Liver (tissue), 9 donors: ENCODE measurements around the gene MMP25. TPM values are rescaled to one million over a fixed set of nuclear protein-coding genes. Genes with fewer than 3 reads are reported as not detected.
"Not testable (repeated sequence)": the region's sequence is repeated elsewhere in the genome, so short reads cannot be mapped to it uniquely, and the experiment has no call there.

ENCODE experiments used
- DNase-seq: peaks from one replicate; pipeline ENCODE4 v3.0.0-alpha.2; 2017; ENCODE audit warnings: low spot score
- H3K27ac ChIP-seq, 2 donors: one replicate each; pipeline ENCODE4 v1.7.0; 2013; ENCODE audit warnings: inconsistent platforms in 2 of 2, low read length in 2 of 2, control low read depth in 1 of 2, low read depth in 1 of 2, mild to moderate bottlenecking in 1 of 2
- H3K27me3 ChIP-seq, 4 donors: one replicate each; pipeline versions ENCODE4 v1.6.1 to v1.7.0; 2013; ENCODE audit warnings: low read length in 3 of 4, inconsistent platforms in 1 of 4, mild to moderate bottlenecking in 1 of 4, moderate library complexity in 1 of 4; ENCODE audit not compliant: control insufficient read depth in 4 of 4, insufficient read depth in 4 of 4
- H3K36me3 ChIP-seq, 4 donors: one replicate each; pipeline versions ENCODE4 v1.6.1 to v1.7.0; 2013; ENCODE audit warnings: low read length in 3 of 4, mild to moderate bottlenecking in 3 of 4, low read depth in 1 of 4, moderate library complexity in 1 of 4; ENCODE audit not compliant: control insufficient read depth in 4 of 4, insufficient read depth in 3 of 4
- H3K4me1 ChIP-seq, 4 donors: one replicate each; pipeline versions ENCODE4 v1.6.1 to v1.7.0; 2013; ENCODE audit warnings: low read length in 3 of 4, mild to moderate bottlenecking in 3 of 4, moderate library complexity in 1 of 4; ENCODE audit not compliant: control insufficient read depth in 4 of 4, insufficient read depth in 4 of 4
- H3K4me3 ChIP-seq, 3 donors: one replicate each; pipeline versions ENCODE4 v1.6.1 to v1.7.0; 2013; ENCODE audit warnings: low read length in 3 of 3, control low read depth in 1 of 3, low read depth in 1 of 3, mild to moderate bottlenecking in 1 of 3
- H3K9ac ChIP-seq, 2 donors: one replicate each; pipeline ENCODE4 v1.7.0; 2013; ENCODE audit warnings: low read length in 2 of 2, mild to moderate bottlenecking in 2 of 2, moderate library complexity in 2 of 2, control low read depth in 1 of 2, low read depth in 1 of 2
- H3K9me3 ChIP-seq, 4 donors: one replicate each; pipeline versions ENCODE4 v1.6.1 to v1.7.0; 2013; ENCODE audit warnings: low read length in 3 of 4; ENCODE audit not compliant: control insufficient read depth in 4 of 4
- HNF4G ChIP-seq: IDR thresholded peaks from 2 replicates; pipeline ENCODE4 v1.6.1; 2016; ENCODE audit warnings: antibody characterized with exemption
- JUND ChIP-seq, 2 donors: IDR thresholded peaks; 2 replicates each; pipeline ENCODE4 v1.6.1; 2016; ENCODE audit warnings: antibody characterized with exemption in 2 of 2
- NR2F2 ChIP-seq: IDR thresholded peaks from 2 replicates; pipeline ENCODE4 v1.6.1; 2016; ENCODE audit warnings: antibody characterized with exemption
- RXRA ChIP-seq, 2 donors: IDR thresholded peaks; 2 replicates each; pipeline ENCODE4 v1.6.1; 2017 to 2018; ENCODE audit warnings: antibody characterized with exemption in 2 of 2, mild to moderate bottlenecking in 1 of 2
- YY1 ChIP-seq: IDR thresholded peaks from 2 replicates; pipeline ENCODE4 v1.6.1; 2016; ENCODE audit warnings: antibody characterized with exemption, mild to moderate bottlenecking
- WGBS: extraction: QIAGEN DNeasy Blood & Tissue Kit; methylation state at CpG from one replicate; pipeline ENCODE4 v1.1.7; 2013; 5-methylcytosine and 5-hydroxymethylcytosine counted together
- polyA plus RNA-seq, 2 donors: library from polyadenylated mRNA; stranded (reverse) in 1 of 2; unstranded in 1 of 2; fragments of 200-250 nt in 1 of 2; fragments of >200 nt in 1 of 2; fragmentation: Nextera tagmentation in 1 of 2; extraction: Ambion mirVana in 1 of 2; gene quantifications; one replicate each; pipeline versions ENCODE4 v1.2.1 to v1.2.3, GENCODE V29; 2013 to 2015
- total RNA-seq, 2 donors: library from RNA; depleted of rRNA; stranded (reverse); fragments of >200 nt; gene quantifications; one replicate each; pipeline ENCODE4 v1.2.3, GENCODE V29; 2014
- TF ChIP-seq, protein P1 (sequence below): IDR thresholded peaks from 2 replicates; pipeline ENCODE4 v1.6.1; 2016; ENCODE audit warnings: antibody characterized with exemption, mild to moderate bottlenecking
- TF ChIP-seq, protein P2 (sequence below): IDR thresholded peaks from 2 replicates; pipeline ENCODE4 v1.6.1; 2016; ENCODE audit warnings: antibody characterized with exemption
- TF ChIP-seq, protein P3 (sequence below): IDR thresholded peaks from 2 replicates; pipeline ENCODE4 v1.6.1; 2016; ENCODE audit warnings: antibody characterized with exemption
- donor health status: healthy.
- donor health status: healthy.
- donor health status: healthy.
- donor health status: healthy.
- donor health status: healthy.

The MMP25 gene
- total and polyA plus RNA-seq, 4 donors = 0.47 to 2.7 (median 0.96) TPM

DNA sequence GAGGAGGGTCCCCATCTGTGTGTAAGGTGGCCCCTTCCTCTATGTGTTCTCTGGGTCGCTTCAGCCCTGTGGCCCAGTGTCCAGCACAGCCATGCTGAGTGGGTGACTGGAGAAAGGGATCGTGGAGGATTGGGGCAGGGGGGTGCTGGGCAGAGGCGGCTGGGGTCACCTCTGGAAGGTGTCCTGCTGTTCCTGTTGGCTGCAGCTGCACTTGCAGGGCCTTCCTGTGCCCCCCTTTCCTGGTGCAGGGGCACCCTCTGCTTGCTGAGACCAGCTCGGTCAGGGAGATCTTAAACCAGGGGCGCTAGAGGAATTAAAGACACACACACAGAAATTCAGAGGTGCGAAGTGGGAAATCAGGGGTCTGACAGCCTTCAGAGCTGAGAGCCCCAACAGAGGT is 30.2 kb downstream of the MMP25 start (continued):
- TF ChIP-seq, protein P1, sequence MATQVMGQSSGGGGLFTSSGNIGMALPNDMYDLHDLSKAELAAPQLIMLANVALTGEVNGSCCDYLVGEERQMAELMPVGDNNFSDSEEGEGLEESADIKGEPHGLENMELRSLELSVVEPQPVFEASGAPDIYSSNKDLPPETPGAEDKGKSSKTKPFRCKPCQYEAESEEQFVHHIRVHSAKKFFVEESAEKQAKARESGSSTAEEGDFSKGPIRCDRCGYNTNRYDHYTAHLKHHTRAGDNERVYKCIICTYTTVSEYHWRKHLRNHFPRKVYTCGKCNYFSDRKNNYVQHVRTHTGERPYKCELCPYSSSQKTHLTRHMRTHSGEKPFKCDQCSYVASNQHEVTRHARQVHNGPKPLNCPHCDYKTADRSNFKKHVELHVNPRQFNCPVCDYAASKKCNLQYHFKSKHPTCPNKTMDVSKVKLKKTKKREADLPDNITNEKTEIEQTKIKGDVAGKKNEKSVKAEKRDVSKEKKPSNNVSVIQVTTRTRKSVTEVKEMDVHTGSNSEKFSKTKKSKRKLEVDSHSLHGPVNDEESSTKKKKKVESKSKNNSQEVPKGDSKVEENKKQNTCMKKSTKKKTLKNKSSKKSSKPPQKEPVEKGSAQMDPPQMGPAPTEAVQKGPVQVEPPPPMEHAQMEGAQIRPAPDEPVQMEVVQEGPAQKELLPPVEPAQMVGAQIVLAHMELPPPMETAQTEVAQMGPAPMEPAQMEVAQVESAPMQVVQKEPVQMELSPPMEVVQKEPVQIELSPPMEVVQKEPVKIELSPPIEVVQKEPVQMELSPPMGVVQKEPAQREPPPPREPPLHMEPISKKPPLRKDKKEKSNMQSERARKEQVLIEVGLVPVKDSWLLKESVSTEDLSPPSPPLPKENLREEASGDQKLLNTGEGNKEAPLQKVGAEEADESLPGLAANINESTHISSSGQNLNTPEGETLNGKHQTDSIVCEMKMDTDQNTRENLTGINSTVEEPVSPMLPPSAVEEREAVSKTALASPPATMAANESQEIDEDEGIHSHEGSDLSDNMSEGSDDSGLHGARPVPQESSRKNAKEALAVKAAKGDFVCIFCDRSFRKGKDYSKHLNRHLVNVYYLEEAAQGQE = no peak
- TF ChIP-seq JUND (IDR thresholded peaks at IDR 0.05) = no peak

DNA sequence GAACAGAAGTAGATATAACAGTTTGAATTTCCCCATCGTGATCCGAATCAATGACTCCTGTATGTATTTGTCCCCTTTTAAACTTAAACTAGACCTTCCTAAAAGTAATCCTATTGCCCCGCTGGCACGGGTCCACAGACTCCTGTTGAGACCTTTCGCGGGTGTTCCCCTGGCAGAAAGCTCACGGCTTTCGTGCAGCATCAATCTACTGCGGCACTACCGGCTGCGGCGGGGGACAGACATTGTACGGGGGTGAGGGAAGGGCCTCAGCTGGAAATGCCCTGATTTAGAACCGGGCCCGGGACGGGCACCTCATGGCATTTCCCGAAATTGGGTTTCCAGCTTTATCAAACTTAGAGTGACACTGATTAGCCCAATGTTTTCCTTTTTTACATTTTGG is 33.7 kb downstream of the MMP25 start:
- peaks cover 0 to 3% (median under 1%) of the 10 kb centered on the region in 4 donors for H3K4me1 ChIP-seq
- WGBS = 88% methylated on average over 17 of the region's 17 CpGs
- no peak for DNase-seq
- no peaks in the 10 kb centered on the region for H3K27me3 ChIP-seq
- H3K27ac ChIP-seq = no peak overlapping the region
- no peak overlapping the region for H3K4me3 ChIP-seq
- no peak overlapping the region for H3K9ac ChIP-seq
- H3K36me3 ChIP-seq = no peaks in the 10 kb centered on the region
- TF ChIP-seq, protein P2, sequence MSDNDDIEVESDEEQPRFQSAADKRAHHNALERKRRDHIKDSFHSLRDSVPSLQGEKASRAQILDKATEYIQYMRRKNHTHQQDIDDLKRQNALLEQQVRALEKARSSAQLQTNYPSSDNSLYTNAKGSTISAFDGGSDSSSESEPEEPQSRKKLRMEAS = no peak
- no peak for TF ChIP-seq YY1
- TF ChIP-seq NR2F2 = no peak
- TF ChIP-seq, protein P1 = no peak
- TF ChIP-seq HNF4G = no peak
- TF ChIP-seq RXRA (IDR thresholded peaks at IDR 0.05) = no peak
- TF ChIP-seq, protein P3, sequence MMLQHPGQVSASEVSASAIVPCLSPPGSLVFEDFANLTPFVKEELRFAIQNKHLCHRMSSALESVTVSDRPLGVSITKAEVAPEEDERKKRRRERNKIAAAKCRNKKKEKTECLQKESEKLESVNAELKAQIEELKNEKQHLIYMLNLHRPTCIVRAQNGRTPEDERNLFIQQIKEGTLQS = no peak
- H3K9me3 ChIP-seq = no peaks in the 10 kb centered on the region

DNA sequence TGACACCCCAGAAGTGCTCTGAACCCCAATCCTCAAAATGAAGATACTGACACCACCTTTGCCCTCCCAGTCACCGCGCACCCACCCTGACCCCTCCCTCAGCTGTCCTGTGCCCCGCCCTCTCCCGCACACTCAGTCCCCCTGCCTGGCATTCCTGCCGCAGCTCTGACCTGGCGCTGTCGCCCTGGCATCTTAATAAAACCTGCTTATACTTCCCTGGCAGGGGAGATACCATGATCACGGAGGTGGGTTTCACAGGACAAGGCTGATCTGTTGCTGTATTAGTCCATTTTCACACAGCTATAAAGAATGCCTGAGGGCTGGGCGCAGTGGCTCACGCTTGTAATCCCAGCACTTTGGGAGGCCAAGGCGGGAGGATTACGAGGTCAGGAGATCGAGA is 35.6 kb downstream of the MMP25 start:
- not testable (repeated sequence) for DNase-seq, H3K9me3 ChIP-seq, H3K27me3 ChIP-seq, H3K9ac ChIP-seq, H3K4me3 ChIP-seq, H3K4me1 ChIP-seq, H3K27ac ChIP-seq, H3K36me3 ChIP-seq
- WGBS = 90% methylated on average over 13 of the region's 13 CpGs

DNA sequence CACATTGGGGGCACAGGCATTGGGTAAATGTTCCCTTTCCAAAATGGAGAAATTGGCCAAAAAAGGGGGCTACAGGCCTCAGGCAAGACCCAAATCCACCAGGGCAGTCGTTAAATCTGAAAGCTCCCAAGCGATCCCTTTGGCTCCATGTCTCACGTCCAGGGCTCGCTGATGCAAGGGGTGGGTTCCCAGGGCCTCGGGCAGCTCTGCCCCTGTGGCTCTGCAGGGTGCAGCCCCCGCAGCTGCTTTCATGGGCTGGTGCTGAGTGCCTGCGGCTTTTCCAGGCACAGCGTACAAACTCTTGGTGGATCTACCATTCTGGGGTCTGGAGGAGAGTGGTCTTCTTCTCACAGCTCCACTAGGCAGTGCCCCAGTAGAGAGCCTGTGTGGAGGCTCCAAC is 37.0 kb downstream of the MMP25 start:
- H3K4me3 ChIP-seq, H3K9me3 ChIP-seq, H3K27me3 ChIP-seq, H3K27ac ChIP-seq, H3K4me1 ChIP-seq, H3K9ac ChIP-seq, DNase-seq, H3K36me3 ChIP-seq: not testable (repeated sequence)
- WGBS = 97% methylated on average over 8 of the region's 8 CpGs
